ENCODE data around the gene ABRACL. TPM values are rescaled to one million over a fixed set of nuclear protein-coding genes. Genes with fewer than 3 reads are reported as not detected.
"Not testable (repeated sequence)": the region's sequence is repeated elsewhere in the genome, so short reads cannot be mapped to it uniquely, and the experiment has no call there.

ABRACL gene, protein sequence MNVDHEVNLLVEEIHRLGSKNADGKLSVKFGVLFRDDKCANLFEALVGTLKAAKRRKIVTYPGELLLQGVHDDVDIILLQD
- 43.7 TPM for total RNA-seq

DNA sequence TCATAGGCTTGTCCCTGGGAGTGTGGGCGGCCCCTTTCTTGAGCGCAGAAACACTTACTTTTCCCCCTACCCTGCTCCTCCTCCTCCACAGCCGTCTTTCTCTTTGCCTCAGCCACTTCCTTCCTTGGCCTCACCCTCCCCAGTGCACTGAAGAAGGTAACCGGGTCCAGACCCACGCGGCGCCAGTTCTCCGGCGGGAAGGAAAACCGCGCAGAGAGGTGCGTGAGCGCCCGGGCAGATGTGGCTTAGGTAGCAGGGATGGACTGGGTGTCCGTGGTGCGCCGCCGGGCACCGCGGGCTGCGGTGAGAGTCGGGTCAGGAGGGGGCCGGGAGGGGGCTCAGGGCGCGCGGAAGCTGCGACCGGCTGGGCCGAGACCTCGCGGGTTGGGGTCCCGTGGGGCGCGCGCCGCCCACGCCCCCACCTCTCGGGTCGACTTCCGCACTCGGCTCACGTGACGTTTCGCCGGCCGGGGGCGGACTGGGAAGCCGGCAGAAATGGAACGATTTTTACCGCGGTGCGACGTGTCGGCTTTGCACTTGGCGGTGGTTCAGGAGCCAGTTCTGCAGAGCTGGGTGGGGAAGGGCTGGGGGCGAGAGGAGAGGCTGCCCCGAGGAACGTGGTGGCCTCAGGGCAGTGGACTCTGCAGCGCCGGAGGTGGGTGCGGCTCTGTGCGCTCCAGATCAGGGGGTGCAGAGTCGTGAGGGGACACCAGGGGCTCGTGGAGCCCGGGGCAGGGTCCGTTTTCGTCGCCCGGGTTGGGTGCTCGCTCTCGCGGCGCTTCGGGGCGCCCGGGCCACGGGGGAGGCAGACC lies at the start of gene ABRACL:
TSS of gene ABRACL (plus strand) at position 88 of the 812 bp plus-strand sequence. CDS start 5,416 bp downstream, outside the sequence.
- Histone ChIP-seq H3K4me1 (ENCODE audit: insufficient read depth, low read length) (peaks cover 41% of the 10 kb centered on the region), H3K27me3 (ENCODE audit: insufficient read depth, low read length) (no peaks in the 10 kb centered on the region), H3K4me3 (ENCODE audit: low read length) (peak within 1 kb of the TSS; percentile 92), H3K9me3 (ENCODE audit: low read depth, low read length) (no peaks in the 10 kb centered on the region)

DNA sequence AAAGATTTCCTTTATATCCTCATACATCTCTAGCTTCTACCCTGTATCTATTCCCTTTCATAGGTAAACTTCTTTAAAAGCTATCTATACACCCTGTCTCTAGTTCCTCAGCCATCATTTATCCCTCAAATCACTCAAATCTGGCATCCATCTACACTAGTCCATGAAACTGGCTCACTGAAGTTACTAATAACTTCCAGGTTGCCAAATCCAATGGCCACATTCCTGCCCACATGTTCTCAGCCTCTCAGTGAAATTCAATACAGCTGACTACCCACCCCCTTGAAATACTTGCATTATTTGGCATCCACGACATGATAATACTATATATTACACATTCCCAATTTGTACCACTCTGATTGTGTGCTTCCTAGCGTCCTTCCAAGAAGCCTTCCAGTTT lies 49.2 kb upstream of the ABRACL start:
- Histone ChIP-seq H3K9me3 (ENCODE audit: low read depth, low read length) (no peaks in the 10 kb centered on the region), H3K27me3 (ENCODE audit: insufficient read depth, low read length) (no peaks in the 10 kb centered on the region), H3K4me3 (ENCODE audit: low read length) (no peak overlapping the region), H3K4me1 (ENCODE audit: insufficient read depth, low read length) (peaks cover 34% of the 10 kb centered on the region)

DNA sequence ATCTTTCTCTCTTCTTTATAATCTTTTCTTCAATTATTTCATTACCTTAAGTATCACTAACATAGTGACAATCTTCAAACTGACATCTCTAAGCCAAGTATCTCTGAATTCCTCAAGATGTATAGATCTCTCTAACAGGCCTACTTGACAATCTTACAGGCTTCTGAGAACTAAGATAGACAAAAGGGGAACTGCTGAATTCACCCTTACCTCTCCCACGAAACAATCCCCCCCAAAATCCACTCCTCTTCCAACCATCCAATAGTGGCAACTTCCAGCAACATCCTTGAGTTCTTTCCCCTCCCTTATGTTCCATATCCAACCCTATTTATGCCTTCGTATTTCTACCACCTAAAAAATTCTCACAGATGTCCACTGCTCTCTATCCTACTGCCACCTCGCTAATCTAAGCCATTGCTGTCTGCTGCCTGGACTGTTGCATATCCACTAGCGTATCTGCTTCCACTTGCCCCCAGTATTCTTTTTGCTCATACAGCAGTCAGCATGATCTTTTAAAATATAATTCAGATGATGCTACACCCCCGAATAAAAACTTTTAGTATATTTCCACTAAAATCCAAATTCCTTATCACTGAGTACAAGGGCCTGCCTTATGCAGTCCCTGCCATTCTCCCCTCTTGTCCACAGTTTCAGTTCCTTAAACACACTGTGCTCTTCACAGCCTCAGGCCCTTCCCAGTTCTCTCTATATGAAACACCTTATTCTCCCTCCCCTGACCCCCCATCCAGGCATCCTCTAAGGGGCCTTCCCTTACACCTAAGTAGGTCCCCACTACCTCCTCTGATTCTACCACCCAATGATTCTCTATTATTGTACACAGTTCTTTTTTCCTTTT lies 48.5 kb upstream of the ABRACL start:
- H3K9me3 ChIP-seq (ENCODE audit: low read depth, low read length): no peaks in the 10 kb centered on the region
- peaks cover 36% of the 10 kb centered on the region for H3K4me1 ChIP-seq (ENCODE audit: insufficient read depth, low read length)
- H3K27me3 ChIP-seq (ENCODE audit: insufficient read depth, low read length): no peaks in the 10 kb centered on the region
- no peak overlapping the region for H3K4me3 ChIP-seq (ENCODE audit: low read length)

DNA sequence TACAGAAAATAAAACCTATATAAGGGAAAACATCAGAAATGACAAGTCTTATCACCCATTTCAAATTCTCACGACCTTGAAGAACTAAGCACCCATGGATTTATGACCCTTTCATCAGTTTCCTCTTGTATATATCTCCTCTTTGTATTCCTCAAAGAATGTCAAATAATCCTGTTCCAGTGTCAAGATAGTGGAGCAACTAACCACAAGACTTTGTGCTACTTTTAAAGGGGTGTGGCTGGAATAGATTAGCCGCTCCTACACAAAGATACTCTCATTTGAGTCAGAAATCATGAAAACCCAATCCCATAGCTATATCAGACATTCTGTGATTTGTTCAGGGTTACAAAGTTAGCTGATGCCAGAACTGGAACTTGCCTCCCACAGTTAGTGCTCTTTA lies 47.1 kb upstream of the ABRACL start:
- no peaks in the 10 kb centered on the region for H3K27me3 ChIP-seq (ENCODE audit: insufficient read depth, low read length)
- no peaks in the 10 kb centered on the region for H3K9me3 ChIP-seq (ENCODE audit: low read depth, low read length)
- H3K4me1 ChIP-seq (ENCODE audit: insufficient read depth, low read length): peaks cover 46% of the 10 kb centered on the region
- H3K4me3 ChIP-seq (ENCODE audit: low read length): no peak overlapping the region

DNA sequence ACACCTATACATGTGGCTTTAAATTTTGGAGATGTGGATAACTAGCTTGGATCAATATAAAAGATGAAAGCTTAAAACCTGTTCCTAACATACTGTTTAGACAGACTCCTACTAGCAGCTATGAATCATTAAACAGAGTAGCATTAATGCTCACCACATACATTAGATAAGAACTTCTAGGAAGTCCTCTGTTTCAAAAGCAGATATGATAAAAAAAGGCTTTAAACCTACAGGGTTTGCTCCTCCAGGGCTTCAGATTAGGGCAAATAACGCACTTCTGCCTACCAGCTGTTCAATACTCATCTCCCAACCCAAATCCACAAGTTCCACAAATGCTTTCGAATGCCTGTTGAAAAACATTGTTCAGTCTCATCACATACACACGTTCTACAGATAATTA lies 42.0 kb upstream of the ABRACL start:
- H3K9me3 ChIP-seq (ENCODE audit: low read depth, low read length): no peaks in the 10 kb centered on the region
- no peaks in the 10 kb centered on the region for H3K27me3 ChIP-seq (ENCODE audit: insufficient read depth, low read length)
- H3K4me1 ChIP-seq (ENCODE audit: insufficient read depth, low read length): peaks cover 37% of the 10 kb centered on the region
- peak overlapping the region; percentile 90 for H3K4me3 ChIP-seq (ENCODE audit: low read length)

DNA sequence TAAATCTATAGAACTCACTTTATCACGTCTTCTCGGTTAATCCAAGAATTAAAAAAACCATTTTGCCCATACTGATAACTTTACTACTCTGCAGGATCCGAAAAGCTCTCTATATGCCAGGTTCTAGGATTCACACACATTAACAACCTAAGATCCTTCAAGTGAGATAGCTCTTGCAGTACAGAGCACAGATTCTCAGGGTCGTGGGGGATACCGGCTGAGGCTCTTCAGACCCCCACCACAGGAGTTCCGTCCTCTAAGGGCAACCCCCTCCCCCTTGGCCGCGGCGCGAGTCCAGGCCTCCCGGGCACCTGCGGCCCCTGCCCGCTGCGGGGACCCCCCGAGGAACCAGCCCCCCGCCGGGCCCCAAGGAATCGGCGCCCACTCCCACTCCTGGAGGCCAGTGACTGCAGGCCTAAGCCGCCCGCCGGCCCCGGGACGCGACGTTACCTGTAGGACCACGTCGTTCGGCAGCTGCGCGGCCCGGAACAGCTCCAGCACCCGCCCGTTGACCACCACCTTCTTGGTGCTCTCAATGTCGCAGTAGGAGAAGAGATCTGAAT lies 41.4 kb upstream of the ABRACL start:
- peak overlapping the region; percentile 90 for H3K4me3 ChIP-seq (ENCODE audit: low read length)
- no peaks in the 10 kb centered on the region for H3K9me3 ChIP-seq (ENCODE audit: low read depth, low read length)
- peaks cover 37% of the 10 kb centered on the region for H3K4me1 ChIP-seq (ENCODE audit: insufficient read depth, low read length)
- no peaks in the 10 kb centered on the region for H3K27me3 ChIP-seq (ENCODE audit: insufficient read depth, low read length)

DNA sequence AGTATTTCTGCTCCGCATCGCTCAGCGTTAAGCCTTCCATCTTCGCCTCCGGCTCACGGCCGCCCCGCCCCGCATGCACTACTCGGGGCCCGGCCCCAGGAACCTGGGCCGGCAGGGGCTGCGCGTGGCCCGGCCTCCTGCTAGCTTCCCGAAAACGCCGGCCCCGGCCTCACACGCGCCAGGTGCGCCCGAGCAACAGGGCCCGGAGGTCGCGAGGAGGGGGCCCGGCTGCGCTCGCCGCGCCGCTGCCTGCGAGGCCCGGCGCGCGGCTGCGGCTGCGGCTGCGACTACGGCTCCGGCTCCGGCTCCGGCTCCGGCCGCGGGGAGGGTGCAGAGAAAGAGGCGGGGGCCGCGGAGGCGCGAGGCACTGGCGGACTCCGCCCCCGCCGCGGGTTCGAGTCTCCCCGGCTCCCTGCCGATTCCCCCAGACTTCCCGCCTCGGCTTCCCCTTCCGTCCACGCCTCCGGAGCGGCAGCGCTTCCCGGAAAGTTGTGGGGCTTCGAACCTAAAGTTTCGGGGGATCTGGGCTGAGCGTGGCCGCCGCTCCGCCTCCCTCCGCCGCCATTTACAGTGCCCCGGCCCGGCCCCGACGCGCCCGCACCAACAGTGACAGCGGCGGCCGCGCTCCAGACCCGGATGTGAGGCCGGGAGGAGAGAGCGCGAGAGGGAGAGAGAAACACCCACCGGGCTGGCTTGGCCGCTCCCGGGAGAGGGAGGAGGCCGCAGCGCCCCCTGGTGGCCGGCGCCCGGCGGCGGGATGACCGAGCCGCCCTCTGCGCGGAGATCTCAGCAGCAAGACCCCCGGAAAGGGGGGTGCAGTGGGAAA lies 40.7 kb upstream of the ABRACL start, which contains the start of gene REPS1:
TSS of gene REPS1 (minus strand) at position 611 of the 826 bp plus-strand sequence. CDS start at position 40, 571 bp downstream.
- peaks cover 37% of the 10 kb centered on the region for H3K4me1 ChIP-seq (ENCODE audit: insufficient read depth, low read length)
- H3K4me3 ChIP-seq (ENCODE audit: low read length): peak within 1 kb of the TSS; percentile 90
- no peaks in the 10 kb centered on the region for H3K9me3 ChIP-seq (ENCODE audit: low read depth, low read length)
- H3K27me3 ChIP-seq (ENCODE audit: insufficient read depth, low read length): no peaks in the 10 kb centered on the region

DNA sequence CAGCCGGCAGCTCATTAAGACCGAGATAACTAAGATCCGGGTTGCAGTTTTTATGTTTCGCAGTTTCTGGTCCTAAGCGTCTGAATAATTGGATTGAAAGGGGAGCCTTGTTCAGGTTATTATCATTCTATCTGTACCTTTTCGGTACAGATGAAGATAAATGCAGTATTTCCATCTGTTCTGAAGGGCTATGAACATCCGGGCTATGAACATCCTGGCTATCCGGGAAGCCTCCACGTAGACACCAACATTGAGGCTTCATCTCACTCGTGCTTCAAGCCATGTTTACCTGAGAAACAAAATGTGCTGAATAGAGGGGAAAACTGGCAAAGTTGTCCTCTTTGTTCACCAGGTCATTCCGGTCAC lies 40.1 kb upstream of the ABRACL start:
- no peaks in the 10 kb centered on the region for H3K9me3 ChIP-seq (ENCODE audit: low read depth, low read length)
- H3K27me3 ChIP-seq (ENCODE audit: insufficient read depth, low read length): no peaks in the 10 kb centered on the region
- peak overlapping the region; percentile 90 for H3K4me3 ChIP-seq (ENCODE audit: low read length)
- peaks cover 36% of the 10 kb centered on the region for H3K4me1 ChIP-seq (ENCODE audit: insufficient read depth, low read length)

DNA sequence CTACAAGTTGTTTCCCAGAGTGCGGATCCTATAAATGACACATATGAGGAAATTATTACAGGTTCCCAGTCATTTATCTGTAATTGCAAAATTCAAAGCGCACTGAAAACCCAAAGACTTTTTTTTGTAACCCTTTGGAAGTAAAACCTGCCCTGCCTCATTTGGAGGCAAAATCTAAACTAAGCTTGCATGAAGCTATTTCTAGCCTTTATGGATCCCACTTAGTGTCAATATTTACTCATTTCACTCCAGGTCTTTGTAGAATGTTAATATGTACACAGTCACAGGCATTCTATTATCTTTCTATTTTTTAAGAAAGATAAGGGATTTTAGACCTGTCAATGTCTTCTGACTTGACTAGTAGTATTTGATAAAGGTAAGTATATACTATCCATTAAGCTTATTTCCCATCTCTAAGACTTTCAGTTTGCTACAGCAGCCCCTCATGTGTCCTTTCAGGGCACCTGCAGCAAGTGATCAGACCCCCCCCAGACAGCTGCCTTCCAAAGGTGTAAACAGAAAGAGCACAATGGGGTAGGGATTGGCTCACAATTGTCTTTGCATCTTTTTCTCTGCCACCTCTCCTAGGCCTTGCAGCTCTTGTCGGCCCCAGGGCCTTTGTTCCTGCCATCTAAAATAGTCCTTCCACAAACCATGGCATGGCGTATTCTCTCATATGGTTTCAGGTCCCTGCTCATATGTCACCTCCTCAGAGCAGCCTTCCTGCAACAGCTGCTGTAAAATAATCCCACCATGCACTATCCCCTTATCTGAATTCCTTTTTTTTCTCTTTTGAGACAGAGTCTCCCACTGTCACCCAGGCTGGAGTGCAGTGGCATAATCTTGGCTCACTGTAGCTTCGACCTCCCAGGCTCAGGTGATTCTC lies 39.2 kb upstream of the ABRACL start:
- Histone ChIP-seq H3K4me3 (ENCODE audit: low read length) (no peak overlapping the region), H3K27me3 (ENCODE audit: insufficient read depth, low read length) (no peaks in the 10 kb centered on the region), H3K4me1 (ENCODE audit: insufficient read depth, low read length) (peaks cover 28% of the 10 kb centered on the region), H3K9me3 (ENCODE audit: low read depth, low read length) (no peaks in the 10 kb centered on the region)

DNA sequence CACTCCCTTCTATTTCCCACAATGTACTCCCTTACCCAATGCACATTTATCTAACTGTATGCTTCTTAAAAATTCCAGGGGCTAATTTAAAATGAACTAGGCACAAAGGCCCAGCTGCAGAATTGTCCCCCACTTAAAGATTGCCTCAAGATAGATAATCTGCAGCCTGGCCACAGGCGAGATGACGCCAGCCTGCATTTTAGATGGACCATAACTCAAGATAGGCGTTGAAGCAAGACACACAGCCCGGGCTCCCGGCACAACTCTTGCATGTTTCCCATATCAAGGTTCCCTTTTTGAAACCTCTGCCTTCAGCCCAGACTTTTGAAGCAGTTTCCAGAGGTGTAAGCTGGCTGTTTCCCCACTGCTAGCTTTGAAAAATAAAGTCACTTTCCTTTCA lies 37.3 kb upstream of the ABRACL start:
- H3K9me3 ChIP-seq (ENCODE audit: low read depth, low read length): no peaks in the 10 kb centered on the region
- H3K4me1 ChIP-seq (ENCODE audit: insufficient read depth, low read length): peaks cover 13% of the 10 kb centered on the region
- no peak overlapping the region for H3K4me3 ChIP-seq (ENCODE audit: low read length)
- no peaks in the 10 kb centered on the region for H3K27me3 ChIP-seq (ENCODE audit: insufficient read depth, low read length)

DNA sequence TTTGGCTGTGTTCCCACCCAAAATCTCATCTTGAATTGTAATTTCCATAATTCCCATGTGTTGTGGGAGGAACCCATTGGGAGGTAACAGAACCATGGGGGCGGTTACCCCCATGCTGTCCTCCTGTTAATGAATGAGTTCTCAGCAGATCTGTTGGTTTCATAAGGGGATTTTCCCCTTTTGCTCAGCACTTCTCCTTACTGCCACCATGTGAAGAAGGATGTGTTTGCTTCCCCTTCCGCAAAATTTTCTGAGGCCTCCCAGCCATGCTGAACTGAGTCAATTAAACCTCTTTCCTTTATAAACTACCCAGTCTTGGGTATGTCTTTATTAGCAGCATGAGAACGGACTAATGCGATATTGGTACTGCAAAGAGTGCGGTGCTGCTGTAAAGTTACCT lies 35.6 kb upstream of the ABRACL start:
- H3K4me1 ChIP-seq (ENCODE audit: insufficient read depth, low read length); H3K27me3 ChIP-seq (ENCODE audit: insufficient read depth, low read length); H3K9me3 ChIP-seq (ENCODE audit: low read depth, low read length); H3K4me3 ChIP-seq (ENCODE audit: low read length): not testable (repeated sequence)

DNA sequence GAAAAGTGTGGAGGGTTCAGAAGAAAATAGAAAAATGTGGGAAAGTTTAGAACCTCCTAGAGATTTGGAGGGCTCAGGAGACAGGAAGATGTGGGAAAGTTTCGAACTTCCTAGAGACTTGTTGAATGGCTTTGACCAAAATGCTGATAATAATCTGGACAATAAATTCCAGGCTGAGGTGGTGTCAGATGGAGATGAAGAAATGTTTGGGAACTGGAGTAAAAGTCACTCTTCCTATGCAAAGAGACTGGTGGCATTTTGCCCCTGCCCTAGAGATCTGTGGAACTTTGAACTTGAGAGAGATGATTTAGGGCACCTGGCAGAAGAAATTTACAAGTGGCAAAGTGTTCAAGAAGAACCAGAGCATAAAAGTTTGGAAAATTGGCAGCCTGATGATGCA lies 35.1 kb upstream of the ABRACL start:
- H3K4me1 ChIP-seq (ENCODE audit: insufficient read depth, low read length); H3K27me3 ChIP-seq (ENCODE audit: insufficient read depth, low read length); H3K4me3 ChIP-seq (ENCODE audit: low read length); H3K9me3 ChIP-seq (ENCODE audit: low read depth, low read length): not testable (repeated sequence)

DNA sequence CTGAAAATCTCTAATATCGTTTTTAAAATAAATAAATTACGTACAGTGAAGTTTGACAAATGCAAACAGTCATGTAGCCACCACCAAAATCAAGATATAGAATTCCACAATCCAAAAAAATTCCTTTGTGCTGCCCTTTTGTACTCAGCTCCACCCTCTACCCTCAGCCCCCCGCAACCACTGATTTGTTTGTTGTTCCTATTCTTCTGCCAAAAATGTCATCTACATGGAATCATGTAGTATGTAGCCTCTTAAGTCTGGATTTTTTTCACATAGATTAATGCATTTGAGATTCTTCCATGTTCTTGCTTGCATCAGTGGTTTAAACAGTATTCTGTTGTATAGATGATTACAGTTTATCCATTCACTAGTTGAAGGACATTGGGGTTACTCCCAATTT lies 32.0 kb upstream of the ABRACL start:
- H3K4me3 ChIP-seq (ENCODE audit: low read length): no peak overlapping the region
- no peaks in the 10 kb centered on the region for H3K9me3 ChIP-seq (ENCODE audit: low read depth, low read length)
- H3K4me1 ChIP-seq (ENCODE audit: insufficient read depth, low read length): peaks cover 4% of the 10 kb centered on the region
- H3K27me3 ChIP-seq (ENCODE audit: insufficient read depth, low read length): no peaks in the 10 kb centered on the region

DNA sequence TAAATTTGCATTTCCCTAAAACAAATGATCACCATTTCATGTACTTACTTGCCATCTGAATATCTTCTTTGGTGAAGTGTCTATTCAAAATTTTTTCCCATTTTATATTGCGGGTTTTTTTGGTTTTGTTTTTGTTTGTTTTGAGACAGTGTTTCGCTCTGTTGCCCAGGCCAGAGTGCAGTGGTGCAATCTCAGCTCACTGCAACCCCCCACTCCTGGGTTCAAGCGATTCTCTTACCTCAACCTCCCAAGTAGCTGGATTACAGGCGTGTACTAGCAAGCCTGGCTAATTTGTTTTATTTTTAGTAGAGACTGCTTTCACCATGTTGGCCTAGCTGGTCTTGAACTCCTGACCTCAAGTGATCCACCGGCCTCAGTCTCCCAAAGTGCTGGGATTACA lies 31.4 kb upstream of the ABRACL start:
- Histone ChIP-seq H3K4me3 (ENCODE audit: low read length) (no peak overlapping the region), H3K4me1 (ENCODE audit: insufficient read depth, low read length) (peaks cover 4% of the 10 kb centered on the region), H3K27me3 (ENCODE audit: insufficient read depth, low read length) (no peaks in the 10 kb centered on the region), H3K9me3 (ENCODE audit: low read depth, low read length) (no peaks in the 10 kb centered on the region)
